HepG2 (cell line): Measurements from ENCODE around the gene GORASP2. TPM values are rescaled to one million over a fixed set of nuclear protein-coding genes. Genes with fewer than 3 reads are reported as not detected.

ENCODE experiments used
- ARID2 ChIP-seq: sonication (generic); formaldehyde crosslinking; IDR thresholded peaks from 2 replicates; pipeline ENCODE4 v1.8.1; 2022; ENCODE audit warnings: mild to moderate bottlenecking, missing genetic modification reagents, borderline replicate concordance
- BRCA1 ChIP-seq: sonication (generic); formaldehyde crosslinking; IDR thresholded peaks from 2 replicates; pipeline ENCODE4 v1.4.0; 2020; ENCODE audit warnings: missing genetic modification reagents
- CBX1 ChIP-seq: IDR thresholded peaks from one replicate; pipeline ENCODE4 v1.6.1; 2016; ENCODE audit warnings: antibody characterized with exemption, low read depth
- RFX5 ChIP-seq: IDR thresholded peaks from 2 replicates; pipeline ENCODE4 v1.6.1; 2011; ENCODE audit warnings: low read depth, low read length, improper control_type of control experiment
- TBL1XR1 ChIP-seq: fragments of 150-350 bp; IDR thresholded peaks from 2 replicates; pipeline ENCODE4 v1.6.1; 2014; ENCODE audit warnings: borderline replicate concordance, low read length; ENCODE audit not compliant: partially characterized antibody
- TMF1 ChIP-seq: sonication (generic); formaldehyde crosslinking; IDR thresholded peaks from 2 replicates; pipeline ENCODE4 v1.8.1; 2022; ENCODE audit warnings: low read depth, missing genetic modification reagents
- U2AF1 ChIP-seq: fragments of 200-400 bp; formaldehyde crosslinking; optimal IDR thresholded peaks from 2 replicates; pipeline ENCODE3; 2017; ENCODE audit warnings: mild to moderate bottlenecking, low read depth, low read length
- ZBTB21 ChIP-seq: sonication (generic); formaldehyde crosslinking; IDR thresholded peaks from 2 replicates; pipeline ENCODE4 v1.4.0; 2020; ENCODE audit warnings: missing genetic modification reagents
- ZKSCAN1 ChIP-seq: fragments of 150-350 bp; IDR thresholded peaks from 2 replicates; pipeline ENCODE4 v1.6.1; 2014; ENCODE audit warnings: low read length
- ZNF225 ChIP-seq: sonication (generic); formaldehyde crosslinking; IDR thresholded peaks from 2 replicates; pipeline ENCODE4 v1.4.0; 2020; ENCODE audit warnings: mild to moderate bottlenecking, missing genetic modification reagents
- ZNF644 ChIP-seq: IDR thresholded peaks from 2 replicates; pipeline ENCODE4 v1.6.1; 2016; ENCODE audit warnings: low read depth
- ZSCAN22 ChIP-seq: sonication (generic); formaldehyde crosslinking; IDR thresholded peaks from 2 replicates; pipeline ENCODE4 v1.4.0; 2020; ENCODE audit warnings: mild to moderate bottlenecking, missing genetic modification reagents
- ZZZ3 ChIP-seq: sonication (generic); formaldehyde crosslinking; IDR thresholded peaks from 2 replicates; pipeline ENCODE4 v1.4.0; 2020; ENCODE audit warnings: missing genetic modification reagents, mild to moderate bottlenecking, borderline replicate concordance
- polyA plus RNA-seq, 8 experiments: library from polyadenylated mRNA; depleted of rRNA in 3 of 8; stranded (reverse) in 7 of 8; unstranded in 1 of 8; fragments of >200 nt; fragmentation: Illumina TruSeq in 4 of 8; extraction: Trizol in 4 of 8; gene quantifications; 2 replicates each; pipeline versions ENCODE4 v1.2.1 to v1.2.3, GENCODE V29; 2011 to 2016; ENCODE audit warnings: low read depth in 4 of 8, missing spikeins in 1 of 8, mixed read lengths in 1 of 8; ENCODE audit not compliant: insufficient read depth in 1 of 8
- total RNA-seq, 5 experiments: library from RNA; depleted of rRNA; stranded (reverse); fragments of >200 nt; fragmentation: Illumina TruSeq; extraction: Trizol; gene quantifications; 2 replicates each; pipeline ENCODE4 v1.2.3, GENCODE V29; 2016; ENCODE audit warnings: low read depth in 1 of 5
- TF ChIP-seq, protein P1 (sequence below): sonication (generic); formaldehyde crosslinking; IDR thresholded peaks from 2 replicates; pipeline ENCODE4 v1.5.0; 2020; ENCODE audit warnings: missing genetic modification reagents
- TF ChIP-seq, protein P2 (sequence below): sonication (generic); formaldehyde crosslinking; IDR thresholded peaks from 2 replicates; pipeline ENCODE4 v1.5.0; 2020; ENCODE audit warnings: missing genetic modification reagents
- TF ChIP-seq, protein P3 (sequence below), 2 experiments: fragments of 450-650 bp in 1 of 2; sonication (generic) in 1 of 2; formaldehyde crosslinking in 1 of 2; IDR thresholded peaks; 2 replicates each; pipeline versions ENCODE4 v1.6.1 to v1.8.0; 2016 to 2022; ENCODE audit warnings: antibody characterized with exemption in 1 of 2, mild to moderate bottlenecking in 1 of 2, missing genetic modification reagents in 1 of 2
- TF ChIP-seq, protein P4 (sequence below): sonication (generic); formaldehyde crosslinking; conservative IDR thresholded peaks from 2 replicates; pipeline ENCODE4 v1.8.1; 2023; ENCODE audit warnings: missing genetic modification reagents

GORASP2 gene
- total and polyA plus RNA-seq, 2 of the 13 experiments (the other 11 are each of a cell fraction or from before 2014, with no cell fraction given), result 103 to 239 TPM

DNA sequence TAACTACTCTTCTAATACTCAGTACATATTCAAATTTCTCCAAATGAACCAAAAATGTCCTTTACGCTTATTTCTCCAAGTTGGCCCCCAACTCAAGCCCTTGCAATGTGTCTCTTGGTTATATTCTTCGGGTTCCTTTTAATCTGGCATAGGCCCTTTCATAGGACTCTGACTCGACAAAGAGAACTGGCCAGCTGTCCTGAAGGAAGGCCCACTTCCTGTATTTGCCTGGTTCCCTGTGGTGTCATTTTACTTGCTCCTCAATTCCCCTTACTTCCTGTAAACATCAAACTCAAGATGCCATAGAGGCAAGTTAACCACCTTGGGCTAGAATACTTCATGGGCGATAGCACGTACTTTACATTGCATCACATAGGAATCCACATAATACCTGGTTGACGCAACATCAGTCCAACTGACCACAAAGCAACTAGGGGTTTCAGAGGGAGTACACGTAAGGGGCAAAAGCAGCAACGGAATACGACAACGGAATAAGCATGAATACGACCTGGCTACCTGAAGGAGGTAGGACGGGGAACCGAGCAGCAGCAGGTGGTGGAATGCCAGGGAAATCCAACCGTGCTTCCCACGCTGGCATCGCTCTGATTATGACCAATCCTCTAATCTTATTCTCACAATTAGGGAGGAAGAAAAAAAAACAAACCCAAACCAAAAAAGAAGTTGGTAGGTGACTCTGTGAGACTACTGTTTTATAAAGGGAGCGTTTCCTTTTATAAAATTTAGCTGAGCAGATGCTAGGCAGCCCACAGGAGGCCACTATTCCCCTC lies 823 bp upstream of the GORASP2 start (continued):
- TF ChIP-seq, protein P1, sequence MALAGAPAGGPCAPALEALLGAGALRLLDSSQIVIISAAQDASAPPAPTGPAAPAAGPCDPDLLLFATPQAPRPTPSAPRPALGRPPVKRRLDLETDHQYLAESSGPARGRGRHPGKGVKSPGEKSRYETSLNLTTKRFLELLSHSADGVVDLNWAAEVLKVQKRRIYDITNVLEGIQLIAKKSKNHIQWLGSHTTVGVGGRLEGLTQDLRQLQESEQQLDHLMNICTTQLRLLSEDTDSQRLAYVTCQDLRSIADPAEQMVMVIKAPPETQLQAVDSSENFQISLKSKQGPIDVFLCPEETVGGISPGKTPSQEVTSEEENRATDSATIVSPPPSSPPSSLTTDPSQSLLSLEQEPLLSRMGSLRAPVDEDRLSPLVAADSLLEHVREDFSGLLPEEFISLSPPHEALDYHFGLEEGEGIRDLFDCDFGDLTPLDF, result no peak
- TF ChIP-seq CBX1, result no peak
- TF ChIP-seq, protein P2, sequence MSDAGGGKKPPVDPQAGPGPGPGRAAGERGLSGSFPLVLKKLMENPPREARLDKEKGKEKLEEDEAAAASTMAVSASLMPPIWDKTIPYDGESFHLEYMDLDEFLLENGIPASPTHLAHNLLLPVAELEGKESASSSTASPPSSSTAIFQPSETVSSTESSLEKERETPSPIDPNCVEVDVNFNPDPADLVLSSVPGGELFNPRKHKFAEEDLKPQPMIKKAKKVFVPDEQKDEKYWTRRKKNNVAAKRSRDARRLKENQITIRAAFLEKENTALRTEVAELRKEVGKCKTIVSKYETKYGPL (CRISPR knock-in tag), result no peak
- peak; percentile 75 for TF ChIP-seq ZBTB21 (CRISPR knock-in tag)
- peak; percentile 11; the same call in 1 of the 2 replicates for TF ChIP-seq ZSCAN22 (CRISPR knock-in tag)
- TF ChIP-seq ZNF644 (CRISPR knock-in tag), result 0 out of 2 replicates have a peak, but pooled peaks have one; percentile 20
- no peak for TF ChIP-seq U2AF1
- TF ChIP-seq, protein P3, sequence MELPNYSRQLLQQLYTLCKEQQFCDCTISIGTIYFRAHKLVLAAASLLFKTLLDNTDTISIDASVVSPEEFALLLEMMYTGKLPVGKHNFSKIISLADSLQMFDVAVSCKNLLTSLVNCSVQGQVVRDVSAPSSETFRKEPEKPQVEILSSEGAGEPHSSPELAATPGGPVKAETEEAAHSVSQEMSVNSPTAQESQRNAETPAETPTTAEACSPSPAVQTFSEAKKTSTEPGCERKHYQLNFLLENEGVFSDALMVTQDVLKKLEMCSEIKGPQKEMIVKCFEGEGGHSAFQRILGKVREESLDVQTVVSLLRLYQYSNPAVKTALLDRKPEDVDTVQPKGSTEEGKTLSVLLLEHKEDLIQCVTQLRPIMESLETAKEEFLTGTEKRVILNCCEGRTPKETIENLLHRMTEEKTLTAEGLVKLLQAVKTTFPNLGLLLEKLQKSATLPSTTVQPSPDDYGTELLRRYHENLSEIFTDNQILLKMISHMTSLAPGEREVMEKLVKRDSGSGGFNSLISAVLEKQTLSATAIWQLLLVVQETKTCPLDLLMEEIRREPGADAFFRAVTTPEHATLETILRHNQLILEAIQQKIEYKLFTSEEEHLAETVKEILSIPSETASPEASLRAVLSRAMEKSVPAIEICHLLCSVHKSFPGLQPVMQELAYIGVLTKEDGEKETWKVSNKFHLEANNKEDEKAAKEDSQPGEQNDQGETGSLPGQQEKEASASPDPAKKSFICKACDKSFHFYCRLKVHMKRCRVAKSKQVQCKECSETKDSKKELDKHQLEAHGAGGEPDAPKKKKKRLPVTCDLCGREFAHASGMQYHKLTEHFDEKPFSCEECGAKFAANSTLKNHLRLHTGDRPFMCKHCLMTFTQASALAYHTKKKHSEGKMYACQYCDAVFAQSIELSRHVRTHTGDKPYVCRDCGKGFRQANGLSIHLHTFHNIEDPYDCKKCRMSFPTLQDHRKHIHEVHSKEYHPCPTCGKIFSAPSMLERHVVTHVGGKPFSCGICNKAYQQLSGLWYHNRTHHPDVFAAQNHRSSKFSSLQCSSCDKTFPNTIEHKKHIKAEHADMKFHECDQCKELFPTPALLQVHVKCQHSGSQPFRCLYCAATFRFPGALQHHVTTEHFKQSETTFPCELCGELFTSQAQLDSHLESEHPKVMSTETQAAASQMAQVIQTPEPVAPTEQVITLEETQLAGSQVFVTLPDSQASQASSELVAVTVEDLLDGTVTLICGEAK (IDR thresholded peaks at IDR 0.05), result no peak
- TF ChIP-seq, protein P3 (CRISPR knock-in tag; IDR thresholded peaks at IDR 0.05), result no peak
- TF ChIP-seq ZZZ3 (CRISPR knock-in tag), result no peak
- TF ChIP-seq TMF1, result no peak
- TF ChIP-seq TBL1XR1, result peak; percentile 37
- TF ChIP-seq ARID2 (CRISPR knock-in tag), result no peak
- TF ChIP-seq RFX5, result no peak
- TF ChIP-seq, protein P4, sequence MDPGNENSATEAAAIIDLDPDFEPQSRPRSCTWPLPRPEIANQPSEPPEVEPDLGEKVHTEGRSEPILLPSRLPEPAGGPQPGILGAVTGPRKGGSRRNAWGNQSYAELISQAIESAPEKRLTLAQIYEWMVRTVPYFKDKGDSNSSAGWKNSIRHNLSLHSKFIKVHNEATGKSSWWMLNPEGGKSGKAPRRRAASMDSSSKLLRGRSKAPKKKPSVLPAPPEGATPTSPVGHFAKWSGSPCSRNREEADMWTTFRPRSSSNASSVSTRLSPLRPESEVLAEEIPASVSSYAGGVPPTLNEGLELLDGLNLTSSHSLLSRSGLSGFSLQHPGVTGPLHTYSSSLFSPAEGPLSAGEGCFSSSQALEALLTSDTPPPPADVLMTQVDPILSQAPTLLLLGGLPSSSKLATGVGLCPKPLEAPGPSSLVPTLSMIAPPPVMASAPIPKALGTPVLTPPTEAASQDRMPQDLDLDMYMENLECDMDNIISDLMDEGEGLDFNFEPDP (CRISPR knock-in tag), result no peak
- no peak; the same call in 1 of the 2 replicates for TF ChIP-seq BRCA1 (CRISPR knock-in tag)
- no peak for TF ChIP-seq ZKSCAN1
- TF ChIP-seq ZNF225 (CRISPR knock-in tag), result no peak
